Ovary (tissue), 9 donors: ENCODE results near the gene MROH7. TPM values are rescaled to one million over a fixed set of nuclear protein-coding genes. Genes with fewer than 3 reads are reported as not detected.

Source experiments
- DNase-seq, 5 donors: peaks; one replicate each; pipeline ENCODE4 v3.0.0-alpha.2; 2019 to 2020
- H3K27ac ChIP-seq, 2 donors: fragments of 200-600 bp; one replicate each; pipeline versions ENCODE4 v1.5.1 to v1.8.0; 2019 to 2022
- H3K27me3 ChIP-seq: fragments of 200-600 bp; one replicate; pipeline ENCODE4 v1.8.0; 2022
- H3K36me3 ChIP-seq: fragments of 200-600 bp; sonication (generic); one replicate; pipeline ENCODE4 v1.5.1; 2019
- H3K4me1 ChIP-seq: one replicate; pipeline ENCODE4 v1.8.1; 2013; ENCODE audit warnings: mild to moderate bottlenecking, moderate library complexity; ENCODE audit not compliant: insufficient read depth
- H3K4me3 ChIP-seq: fragments of 200-600 bp; sonication (generic); one replicate; pipeline ENCODE4 v1.5.1; 2017
- H3K9me3 ChIP-seq, 2 donors: fragments of 200-600 bp in 1 of 2; sonication (generic) in 1 of 2; one replicate each; pipeline versions ENCODE4 v1.5.1 to v1.8.1; 2013 to 2019; ENCODE audit warnings: mild to moderate bottlenecking in 1 of 2, moderate library complexity in 1 of 2
- EP300 ChIP-seq: sonication (generic); formaldehyde crosslinking; IDR thresholded peaks from one replicate; pipeline ENCODE4 v1.6.1; 2017; ENCODE audit warnings: antibody characterized with exemption
- POLR2A ChIP-seq: fragments of 450-650 bp; IDR thresholded peaks from one replicate; pipeline ENCODE4 v1.6.1; 2017; ENCODE audit warnings: antibody characterized with exemption, mild to moderate bottlenecking, moderate library complexity
- WGBS, 3 donors: extraction: QIAGEN DNeasy Blood & Tissue Kit in 1 of 3; methylation state at CpG; one replicate each; pipeline versions ENCODE4 v1.1.5 to v1.1.7; 2013 to 2017; 5-methylcytosine and 5-hydroxymethylcytosine counted together
- intact Hi-C, 4 donors: fragments of 100-400 bp; cut with DNase I; formaldehyde crosslinking; loops; one replicate each; pipeline versions ENCODE4 v1.11.0 to v1.15.1; 2022 to 2023
- polyA plus RNA-seq, 2 donors: library from polyadenylated mRNA; stranded (reverse); fragments of 200-250 nt in 1 of 2; fragments of 350-450 nt in 1 of 2; fragmentation: Illumina TruSeq in 1 of 2; extraction: RNeasy Lipid Tissue Mini Kit (QIAGEN cat#74804) in 1 of 2; gene quantifications; one replicate each; pipeline ENCODE4 v1.2.3, GENCODE V29; 2013 to 2014
- total RNA-seq, 7 donors: library from RNA; depleted of rRNA in 2 of 7; stranded (reverse); fragments of >200 nt in 2 of 7; fragmentation: NEBNext Ultra II Directional in 3 of 7; extraction: Animal tissue kit (Norgen Biotek cat#: 25700) in 3 of 7; gene quantifications; one replicate each; pipeline versions ENCODE4 v1.1.0 to v1.2.4, GENCODE V29; 2016 to 2023
- TF ChIP-seq, protein P1 (sequence below), 3 donors: fragments of 450-650 bp in 2 of 3; fragments of 200-600 bp in 1 of 3; IDR thresholded peaks; one replicate each; pipeline versions ENCODE4 v1.5.1 to v1.8.0; 2016 to 2022; ENCODE audit warnings: antibody characterized with exemption in 3 of 3, mild to moderate bottlenecking in 1 of 3
- donor health status: DM: no; HTN: no; CAD: no; lungs with moderate emphysema.
- donor health status: DM: no; HTN: no; CAD: no.
- donor health status: Bipolar disorder and iron deficiency.
- donor health status: DM: yes; HTN: yes; CAD: no.
- donor health status: DM: no; HTN: no; CAD: no.
- donor health status: DM: yes; HTN: yes; CAD: no.

Gene MROH7
- total and polyA plus RNA-seq, 9 donors = 3.1 to 20.9 (median 9.3) TPM

DNA sequence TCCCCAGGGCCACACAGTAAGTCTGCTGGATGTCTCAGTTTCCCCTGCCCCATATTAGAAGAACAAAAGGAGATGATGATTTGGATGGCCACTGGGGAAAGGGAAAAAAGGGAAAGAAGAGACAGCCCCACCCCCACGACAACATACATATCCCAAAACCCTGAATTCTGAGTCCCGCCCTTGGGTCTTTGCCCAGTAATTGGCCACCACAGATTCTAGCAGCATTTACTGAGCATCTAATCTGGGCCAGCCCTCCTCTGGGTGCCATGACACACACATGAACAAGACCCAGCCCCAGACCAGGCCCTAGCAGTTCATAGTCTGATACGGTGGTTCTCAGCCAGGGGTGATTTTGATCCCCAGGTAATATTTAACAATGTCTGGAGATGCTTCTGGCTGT lies 68.8 kb downstream of the MROH7 start:
- Histone ChIP-seq H3K27me3 (no peaks in the 10 kb centered on the region), H3K4me3 (no peak overlapping the region), H3K27ac (no peak overlapping the region), H3K36me3 (no peaks in the 10 kb centered on the region), H3K9me3 (no peaks in the 10 kb centered on the region), H3K4me1 (peaks cover 2% of the 10 kb centered on the region)
- WGBS, 3 donors = 78 to 83% (median 79%) methylated on average over 3 of the region's 3 CpGs
- intact Hi-C loops = no loop called here
- no peak for DNase-seq
- TF ChIP-seq EP300 = no peak
- TF ChIP-seq, protein P1, sequence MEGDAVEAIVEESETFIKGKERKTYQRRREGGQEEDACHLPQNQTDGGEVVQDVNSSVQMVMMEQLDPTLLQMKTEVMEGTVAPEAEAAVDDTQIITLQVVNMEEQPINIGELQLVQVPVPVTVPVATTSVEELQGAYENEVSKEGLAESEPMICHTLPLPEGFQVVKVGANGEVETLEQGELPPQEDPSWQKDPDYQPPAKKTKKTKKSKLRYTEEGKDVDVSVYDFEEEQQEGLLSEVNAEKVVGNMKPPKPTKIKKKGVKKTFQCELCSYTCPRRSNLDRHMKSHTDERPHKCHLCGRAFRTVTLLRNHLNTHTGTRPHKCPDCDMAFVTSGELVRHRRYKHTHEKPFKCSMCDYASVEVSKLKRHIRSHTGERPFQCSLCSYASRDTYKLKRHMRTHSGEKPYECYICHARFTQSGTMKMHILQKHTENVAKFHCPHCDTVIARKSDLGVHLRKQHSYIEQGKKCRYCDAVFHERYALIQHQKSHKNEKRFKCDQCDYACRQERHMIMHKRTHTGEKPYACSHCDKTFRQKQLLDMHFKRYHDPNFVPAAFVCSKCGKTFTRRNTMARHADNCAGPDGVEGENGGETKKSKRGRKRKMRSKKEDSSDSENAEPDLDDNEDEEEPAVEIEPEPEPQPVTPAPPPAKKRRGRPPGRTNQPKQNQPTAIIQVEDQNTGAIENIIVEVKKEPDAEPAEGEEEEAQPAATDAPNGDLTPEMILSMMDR (IDR thresholded peaks at IDR 0.05) = no peak
- TF ChIP-seq POLR2A = no peak

DNA sequence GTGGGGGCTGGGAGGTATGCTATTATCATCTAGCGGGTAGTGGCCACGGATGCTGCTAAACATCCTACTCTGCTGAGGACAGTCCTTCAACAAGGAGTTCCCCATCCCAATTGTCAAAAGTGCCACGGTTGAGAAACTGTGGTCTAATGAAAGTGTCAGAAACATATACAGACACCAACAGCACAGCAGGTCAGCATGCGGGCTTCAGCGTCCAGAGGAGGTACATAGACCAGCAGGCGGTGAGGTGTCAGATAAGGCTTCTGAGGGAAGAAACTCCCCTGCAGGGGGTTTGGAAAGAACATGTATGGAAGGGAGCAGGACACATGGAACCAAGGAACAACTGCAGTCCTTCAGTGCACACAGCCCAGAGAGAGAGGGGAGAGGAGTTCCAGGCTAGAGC lies 69.3 kb downstream of the MROH7 start:
- Histone ChIP-seq H3K27me3 (no peaks in the 10 kb centered on the region), H3K36me3 (no peaks in the 10 kb centered on the region), H3K4me3 (no peak overlapping the region), H3K9me3 (no peaks in the 10 kb centered on the region), H3K27ac (no peak overlapping the region), H3K4me1 (peaks cover 2% of the 10 kb centered on the region)
- 53 to 80% (median 70%) methylated on average over 6 of the region's 6 CpGs for WGBS, 3 donors
- intact Hi-C loops = no loop called here
- no peak for DNase-seq
- TF ChIP-seq POLR2A = no peak
- TF ChIP-seq, protein P1 (IDR thresholded peaks at IDR 0.05) = no peak
- TF ChIP-seq EP300 = no peak

DNA sequence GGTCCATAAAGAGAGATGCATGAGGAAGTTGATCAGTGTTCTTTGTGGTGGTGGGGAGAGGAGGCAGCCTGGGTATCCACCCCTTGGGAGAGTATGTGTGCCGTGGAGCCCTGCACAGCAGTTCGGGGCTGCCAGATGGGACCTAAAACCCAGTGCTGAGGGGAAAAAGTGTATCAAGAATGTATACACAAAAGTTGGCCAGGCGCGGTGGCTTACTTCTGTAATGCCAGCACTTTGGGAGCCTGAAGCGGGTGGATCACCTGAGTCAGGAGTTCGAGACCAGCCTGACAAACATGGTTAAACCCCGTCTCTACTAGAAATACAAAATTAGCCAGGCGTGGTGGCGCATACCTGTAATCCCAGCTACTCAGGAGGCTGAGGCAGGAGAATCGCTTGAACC lies 70.0 kb downstream of the MROH7 start:
- no peaks in the 10 kb centered on the region for H3K9me3 ChIP-seq
- no peak for TF ChIP-seq POLR2A
- no peak for TF ChIP-seq EP300
- TF ChIP-seq, protein P1 (IDR thresholded peaks at IDR 0.05) = no peak
- no peaks in the 10 kb centered on the region for H3K27me3 ChIP-seq
- 88 to 95% (median 90%) methylated on average over 10 of the region's 10 CpGs for WGBS, 3 donors
- no peaks in the 10 kb centered on the region for H3K36me3 ChIP-seq
- DNase-seq = no peak
- peaks cover 3% of the 10 kb centered on the region for H3K4me1 ChIP-seq
- intact Hi-C loops = no loop called here
- no peak overlapping the region for H3K27ac ChIP-seq
- no peak overlapping the region for H3K4me3 ChIP-seq

DNA sequence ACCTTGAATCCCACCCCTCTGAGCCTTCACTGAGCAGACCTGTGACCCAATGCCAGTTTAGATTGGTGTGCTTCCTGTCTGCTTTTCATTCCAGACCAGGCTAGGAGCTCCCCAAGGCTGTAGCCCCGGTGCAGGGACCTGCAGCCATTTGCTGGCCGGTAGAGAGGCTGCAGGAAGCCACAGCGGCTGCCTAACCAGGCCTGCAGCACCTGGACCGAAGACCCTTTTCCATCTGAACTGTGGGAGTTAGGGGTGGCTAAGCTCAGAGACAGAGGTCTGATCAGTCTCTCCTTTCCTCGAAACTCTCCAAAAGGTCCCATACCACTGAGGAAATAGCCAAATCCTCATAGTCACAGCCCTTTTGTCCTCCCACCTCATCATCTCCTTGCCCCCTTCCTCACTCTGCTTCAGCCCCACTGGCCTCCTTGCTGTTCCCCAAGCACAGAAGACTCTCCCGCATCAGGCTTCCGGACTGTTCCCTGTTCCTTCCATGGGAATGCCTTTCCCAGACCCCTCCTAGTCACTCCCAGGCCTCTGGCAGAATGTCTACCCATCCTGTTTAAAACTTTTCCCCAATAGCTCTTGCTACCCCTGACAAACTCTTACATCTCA lies 73.4 kb downstream of the MROH7 start:
- TF ChIP-seq EP300 (no peak), POLR2A (no peak)
- TF ChIP-seq, protein P1 (IDR thresholded peaks at IDR 0.05) = no peak
- WGBS, 3 donors = 82 to 84% (median 83%) methylated on average over 7 of the region's 7 CpGs
- Histone ChIP-seq H3K27me3 (no peaks in the 10 kb centered on the region), H3K36me3 (no peaks in the 10 kb centered on the region), H3K4me3 (peak overlapping the region; percentile 93), H3K9me3 (no peaks in the 10 kb centered on the region), H3K4me1 (peaks cover 3% of the 10 kb centered on the region), H3K27ac (peak overlapping the region; percentile 17 to 18)
- intact Hi-C loops = no loop called here
- no peak for DNase-seq
